B cell (primary cell): ENCODE measurements around the gene NAA35. TPM values are rescaled to one million over a fixed set of nuclear protein-coding genes. Genes with fewer than 3 reads are reported as not detected.

Experiments
- ATAC-seq: fragments of 200-7000 bp; cut with Tn5 transposase; one replicate; pipeline ENCODE4 v1.10.0; 2021; ENCODE audit warnings: low read depth, mild to moderate bottlenecking, moderate number of reproducible peaks, moderate library complexity
- CTCF ChIA-PET: fragments of 350-600 bp; sonication (Branson Sonifier 250); formaldehyde crosslinking; loops from one replicate; lab custom pipeline; 2021; ENCODE audit warnings: antibody characterized with exemption, inconsistent platforms; lab: Charles Lee
- POLR2A ChIA-PET: fragments of 350-600 bp; sonication (Branson Sonifier 250); formaldehyde crosslinking; loops from one replicate; lab custom pipeline; 2021; ENCODE audit warnings: antibody characterized with exemption; lab: Charles Lee
- DNase-seq: peaks from one replicate; pipeline ENCODE4 v3.0.0; 2013
- H2AFZ ChIP-seq: 2 replicates; pipeline ENCODE4 v1.6.1; 2012; ENCODE audit warnings: mild to moderate bottlenecking, low read depth, low read length; ENCODE audit not compliant: insufficient read depth, poor library complexity, severe bottlenecking
- H3K27ac ChIP-seq, 2 donors: 1 replicate in 1 of 2; 2 replicates in 1 of 2; pipeline ENCODE4 v1.5.1; 2012 to 2013; ENCODE audit warnings: low read length in 2 of 2, mild to moderate bottlenecking in 2 of 2, moderate library complexity in 1 of 2
- H3K27me3 ChIP-seq, 4 experiments: fragments of 200-600 bp in 1 of 4; sonication (generic) in 1 of 4; replicated peaks in 1 of 4; 1 replicate in 2 of 4; 2 replicates in 2 of 4; pipeline versions ENCODE4 v1.6.1 to v1.7.0; 2013 to 2016; ENCODE audit warnings: low read length in 3 of 4, mild to moderate bottlenecking in 2 of 4, mixed read lengths in 1 of 4, moderate library complexity in 1 of 4; ENCODE audit not compliant: insufficient read depth in 4 of 4, control insufficient read depth in 3 of 4; ENCODE audit errors: control extremely low read depth in 1 of 4
- H3K36me3 ChIP-seq, 2 experiments: replicated peaks in 1 of 2; 1 replicate in 1 of 2; 2 replicates in 1 of 2; pipeline versions ENCODE4 v1.6.1 to v1.7.1; 2013; ENCODE audit warnings: low read length in 1 of 2; ENCODE audit not compliant: insufficient read depth in 2 of 2, control insufficient read depth in 1 of 2; ENCODE audit errors: control extremely low read depth in 1 of 2, extremely low read depth in 1 of 2
- H3K4me1 ChIP-seq, 2 donors: fragments of 200-600 bp in 1 of 2; sonication (generic) in 1 of 2; 1 replicate in 1 of 2; 2 replicates in 1 of 2; pipeline versions ENCODE4 v1.5.1 to v1.6.1; 2013 to 2017; ENCODE audit warnings: low read length in 2 of 2; ENCODE audit not compliant: control insufficient read depth in 2 of 2, insufficient read depth in 2 of 2
- H3K4me2 ChIP-seq: replicated peaks from 2 replicates; pipeline ENCODE3; 2012; ENCODE audit warnings: mild to moderate bottlenecking, low read depth, low read length; ENCODE audit not compliant: poor library complexity, severe bottlenecking
- H3K4me3 ChIP-seq, 5 experiments: fragments of 200-600 bp in 1 of 5; sonication (generic) in 1 of 5; 1 replicate in 3 of 5; 2 replicates in 2 of 5; pipeline versions ENCODE4 v1.5.1 to v1.7.0; 2011 to 2016; ENCODE audit warnings: low read length in 4 of 5, mild to moderate bottlenecking in 4 of 5, low read depth in 2 of 5, control low read depth in 1 of 5, moderate library complexity in 1 of 5; ENCODE audit not compliant: insufficient read depth in 1 of 5; ENCODE audit errors: control extremely low read depth in 1 of 5, extremely low read depth in 1 of 5
- H3K79me2 ChIP-seq: fragments of 200-600 bp; sonication (generic); one replicate; pipeline ENCODE4 v1.6.0; 2016; ENCODE audit warnings: low read length; ENCODE audit not compliant: control insufficient read depth, insufficient read depth
- H3K9ac ChIP-seq: fragments of 200-600 bp; sonication (generic); 2 replicates; pipeline ENCODE4 v1.6.1; 2017; ENCODE audit warnings: mild to moderate bottlenecking, low read length, moderate library complexity
- H3K9me3 ChIP-seq, 3 donors: one replicate each; pipeline versions ENCODE4 v1.6.1 to v1.7.1; 2013; ENCODE audit warnings: low read length in 2 of 3; ENCODE audit not compliant: control insufficient read depth in 2 of 3, insufficient read depth in 1 of 3; ENCODE audit errors: control extremely low read depth in 1 of 3
- H4K20me1 ChIP-seq: 2 replicates; pipeline ENCODE4 v1.6.0; 2012; ENCODE audit warnings: mild to moderate bottlenecking, low read length; ENCODE audit not compliant: insufficient read depth, control insufficient read depth, poor library complexity, severe bottlenecking
- H3K27ac Mint-ChIP-seq: one replicate; pipeline ENCODE4 v1.8.0; 2021; ENCODE audit warnings: mixed read lengths
- H3K27me3 Mint-ChIP-seq: one replicate; pipeline ENCODE4 v1.8.0; 2021; ENCODE audit warnings: mixed read lengths
- H3K4me1 Mint-ChIP-seq: one replicate; pipeline ENCODE4 v1.8.0; 2021; ENCODE audit warnings: mixed read lengths
- H3K4me3 Mint-ChIP-seq: one replicate; pipeline ENCODE4 v1.8.0; 2021; ENCODE audit warnings: mixed read lengths
- H3K9me3 Mint-ChIP-seq: one replicate; pipeline ENCODE4 v1.8.0; 2022; ENCODE audit warnings: mixed read lengths; ENCODE audit not compliant: insufficient read depth
- CTCF ChIP-seq: fragments of 200-600 bp; IDR thresholded peaks from one replicate; pipeline ENCODE4 v1.8.0; 2022; ENCODE audit warnings: antibody characterized with exemption, mild to moderate bottlenecking
- EZH2 ChIP-seq: IDR thresholded peaks from 2 replicates; pipeline ENCODE4 v1.6.1; 2012; ENCODE audit warnings: borderline replicate concordance, low read depth, mild to moderate bottlenecking, moderate library complexity, low read length; ENCODE audit not compliant: insufficient read depth, poor library complexity, severe bottlenecking
- WGBS: methylation state at CpG from one replicate; pipeline ENCODE4 v1.1.5; 2013; ENCODE audit warnings: missing lambda C conversion rate; ENCODE audit not compliant: insufficient coverage; 5-methylcytosine and 5-hydroxymethylcytosine counted together
- intact Hi-C: fragments of 100-400 bp; cut with micrococcal nuclease; formaldehyde crosslinking; loops from one replicate; pipeline ENCODE4 v1.10.0; 2022
- polyA plus RNA-seq: library from polyadenylated mRNA; depleted of rRNA; stranded (reverse); fragments of >200 nt; gene quantifications from 2 replicates; pipeline ENCODE4 v1.2.3, GENCODE V29; 2012
- total RNA-seq, 2 donors: library from RNA; stranded (reverse); fragments of 120-200 nt in 1 of 2; gene quantifications; 1 replicate in 1 of 2; 2 replicates in 1 of 2; pipeline versions ENCODE4 v1.2.3 to v1.2.4, GENCODE V29; 2013 to 2022

Gene NAA35
- total and polyA plus RNA-seq, 2 donors (not counting 1 experiment from before 2014, with no cell fraction given), result 4.5 to 26.2 TPM

DNA sequence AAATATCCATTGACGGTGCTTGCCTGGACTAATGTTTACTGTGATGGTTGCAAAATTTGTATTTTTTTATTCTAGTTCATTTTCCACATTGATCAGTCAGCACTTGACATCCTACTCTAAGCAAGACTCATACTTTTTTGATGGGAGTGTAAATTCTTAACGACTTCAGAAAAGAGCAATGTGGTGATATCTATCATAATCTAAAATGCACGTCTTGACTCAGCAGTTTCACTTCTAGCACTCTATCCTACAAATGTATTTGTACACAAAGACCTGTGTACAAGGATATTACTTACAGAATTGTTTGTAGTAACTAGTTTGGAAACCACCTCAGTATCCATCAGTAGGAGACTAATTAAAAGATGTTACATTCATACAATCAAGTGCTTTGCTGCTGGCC lies 24.0 kb downstream of the NAA35 start:
- ATAC-seq (no peak), DNase-seq (no peak)
- Histone ChIP-seq H3K36me3 (peaks cover 2 to 30% of the 10 kb centered on the region in 2 experiments), H3K27me3 (no peaks in the 10 kb centered on the region), H3K27ac (no peak overlapping the region), H4K20me1 (no peaks in the 10 kb centered on the region), H3K79me2 (no peaks in the 10 kb centered on the region), H3K4me2 (no peak overlapping the region), H3K9ac (no peak overlapping the region), H3K4me1 (no peaks in the 10 kb centered on the region), H3K4me3 (no peak overlapping the region), H2AFZ (no peak overlapping the region), H3K9me3 (no peaks in the 10 kb centered on the region)
- ChIA-PET POLR2A (no interaction called here), CTCF (no interaction called here)
- intact Hi-C loops, result no loop called here
- no CpG with 5 or more reads among the region's 3 CpGs for WGBS
- no peaks in the 10 kb centered on the region for H3K27me3 Mint-ChIP-seq
- H3K4me1 Mint-ChIP-seq, result no peaks in the 10 kb centered on the region
- H3K27ac Mint-ChIP-seq, result no peak overlapping the region
- TF ChIP-seq CTCF, result no peak
- no peak for TF ChIP-seq EZH2
- H3K9me3 Mint-ChIP-seq, result no peaks in the 10 kb centered on the region
- no peak overlapping the region for H3K4me3 Mint-ChIP-seq

GRCh38 chr9:85969727-85970126 lies 28.8 kb downstream of the NAA35 start:
- no peak overlapping the region for H2AFZ ChIP-seq
- no peaks in the 10 kb centered on the region for H3K79me2 ChIP-seq
- no peaks in the 10 kb centered on the region for H3K27me3 ChIP-seq
- H3K4me3 Mint-ChIP-seq, result no peak overlapping the region
- no peak for TF ChIP-seq EZH2
- no peak for TF ChIP-seq CTCF
- H3K27me3 Mint-ChIP-seq, result no peaks in the 10 kb centered on the region
- no peak overlapping the region for H3K27ac ChIP-seq
- no peaks in the 10 kb centered on the region for H3K9me3 Mint-ChIP-seq
- DNase-seq, result no peak
- H3K4me1 Mint-ChIP-seq, result no peaks in the 10 kb centered on the region
- H3K9me3 ChIP-seq, result no peaks in the 10 kb centered on the region
- ChIA-PET CTCF (no interaction called here), POLR2A (no interaction called here)
- WGBS, result no CpG with 5 or more reads among the region's 1 CpG
- H3K4me1 ChIP-seq, result no peaks in the 10 kb centered on the region
- H3K27ac Mint-ChIP-seq, result no peak overlapping the region
- no peaks in the 10 kb centered on the region for H4K20me1 ChIP-seq
- no peak overlapping the region for H3K9ac ChIP-seq
- peaks cover 2 to 21% of the 10 kb centered on the region in 2 experiments for H3K36me3 ChIP-seq
- intact Hi-C loops, result no loop called here
- no peak overlapping the region for H3K4me2 ChIP-seq
- no peak for ATAC-seq
- no peak overlapping the region for H3K4me3 ChIP-seq
